Thyroid gland (tissue), 4 donors: Measurements from ENCODE around the gene CDH6.

Experiments used
- CTCF ChIP-seq, 6 experiments: fragments of 200-600 bp in 3 of 6; fragments of 450-650 bp in 3 of 6; sonication (generic) in 3 of 6; IDR thresholded peaks; one replicate each; pipeline ENCODE4 v1.5.1; 2016 to 2019; ENCODE audit warnings: antibody characterized with exemption in 6 of 6, mild to moderate bottlenecking in 2 of 6, inconsistent platforms in 1 of 6, moderate library complexity in 1 of 6
- POLR2A ChIP-seq, 2 donors: fragments of 450-650 bp; IDR thresholded peaks; one replicate each; pipeline ENCODE4 v1.6.1; 2017; ENCODE audit warnings: antibody characterized with exemption in 2 of 2, mild to moderate bottlenecking in 2 of 2, moderate library complexity in 1 of 2

DNA sequence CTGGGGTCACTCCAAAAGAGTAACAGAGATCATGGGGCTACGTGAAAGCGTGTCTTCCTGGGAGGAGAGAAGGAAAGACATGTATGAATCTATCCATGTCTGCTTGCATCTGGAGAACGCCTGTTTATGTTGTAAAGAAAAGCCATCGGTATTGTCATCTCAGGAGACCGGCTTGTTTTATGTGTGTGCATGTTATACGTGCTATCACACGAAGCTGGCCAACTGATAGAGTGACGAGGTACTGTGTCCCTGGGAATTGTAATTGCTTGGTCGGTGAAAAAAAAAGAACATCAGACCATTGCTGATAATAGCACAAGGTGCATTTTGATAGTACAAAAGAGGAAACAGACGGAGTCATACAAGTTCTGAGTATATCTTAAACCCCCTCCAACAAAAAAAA is 370 bp upstream of the CDH6 start:
- no peak for TF ChIP-seq POLR2A (IDR thresholded peaks at IDR 0.05)
- no peak for TF ChIP-seq CTCF (IDR thresholded peaks at IDR 0.05)
